Caco-2 (cell line): ENCODE results near the gene CTDNEP1. TPM values are rescaled to one million over a fixed set of nuclear protein-coding genes. Genes with fewer than 3 reads are reported as not detected.

Experiments used
- BruUV-seq: library from RNA; stranded (reverse); fragments of 400-500 nt; replicated peaks from 2 replicates; lab custom pipeline; 2021; lab: Mats Ljungman, UMichigan
- CTCF ChIA-PET: fragments of 300-600 bp; sonication (Branson Sonifier 250); formaldehyde crosslinking; loops from one replicate; lab custom pipeline; 2022; ENCODE audit warnings: antibody characterized with exemption; lab: Charles Lee
- POLR2A ChIA-PET: fragments of 300-600 bp; sonication (Branson Sonifier 250); formaldehyde crosslinking; loops from one replicate; lab custom pipeline; 2022; ENCODE audit warnings: antibody characterized with exemption; lab: Charles Lee
- DNase-seq, 2 experiments: peaks; one replicate each; pipeline versions ENCODE4 v3.0.0 to v3.0.0-alpha.2; 2020 to 2022
- H3K27me3 ChIP-seq: replicated peaks from 2 replicates; pipeline ENCODE4 v1.6.0; 2011; ENCODE audit warnings: low read length; ENCODE audit not compliant: control insufficient read depth, insufficient read depth
- H3K36me3 ChIP-seq: 2 replicates; pipeline ENCODE4 v1.5.1; 2011; ENCODE audit warnings: low read length; ENCODE audit not compliant: control insufficient read depth, insufficient read depth
- H3K4me1 ChIP-seq: fragments of 250-450 bp; sonication (Bioruptor Pico); 2 replicates; pipeline ENCODE4 v1.5.1; 2020; ENCODE audit warnings: mild to moderate bottlenecking
- H3K4me3 ChIP-seq: 2 replicates; pipeline ENCODE4 v1.5.1; 2011; ENCODE audit warnings: low read depth, mild to moderate bottlenecking, control low read depth, low read length
- H3K9me3 ChIP-seq: fragments of 250-450 bp; sonication (Bioruptor Pico); 2 replicates; pipeline ENCODE4 v1.5.1; 2020; ENCODE audit warnings: mild to moderate bottlenecking, moderate library complexity
- H3K27ac Mint-ChIP-seq: one replicate; pipeline ENCODE4 v1.8.0; 2022; ENCODE audit warnings: mixed read lengths; ENCODE audit not compliant: unreplicated experiment
- H3K27me3 Mint-ChIP-seq: one replicate; pipeline ENCODE4 v1.8.0; 2022; ENCODE audit warnings: mixed read lengths; ENCODE audit not compliant: insufficient read depth, unreplicated experiment
- H3K36me3 Mint-ChIP-seq: one replicate; pipeline ENCODE4 v1.8.0; 2022; ENCODE audit warnings: mild to moderate bottlenecking, mixed read lengths; ENCODE audit not compliant: insufficient read depth, unreplicated experiment
- H3K4me1 Mint-ChIP-seq: one replicate; pipeline ENCODE4 v1.8.0; 2022; ENCODE audit warnings: low read depth, mixed read lengths; ENCODE audit not compliant: unreplicated experiment
- H3K4me3 Mint-ChIP-seq: one replicate; pipeline ENCODE4 v1.8.0; 2022; ENCODE audit warnings: mild to moderate bottlenecking, moderate library complexity, mixed read lengths; ENCODE audit not compliant: unreplicated experiment
- H3K9me3 Mint-ChIP-seq: one replicate; pipeline ENCODE4 v1.8.0; 2022; ENCODE audit warnings: mixed read lengths; ENCODE audit not compliant: unreplicated experiment
- intact Hi-C: fragments of 100-400 bp; cut with micrococcal nuclease; formaldehyde crosslinking; loops from one replicate; pipeline ENCODE4 v1.10.0; 2022; ENCODE audit not compliant: unreplicated experiment
- total RNA-seq: library from RNA; stranded (reverse); gene quantifications from 2 replicates; pipeline ENCODE4 v1.2.3, GENCODE V29; 2022
- TF ChIP-seq, protein P1 (sequence below), 2 experiments: fragments of 200-600 bp in 1 of 2; IDR thresholded peaks; 1 replicate in 1 of 2; 2 replicates in 1 of 2; pipeline versions ENCODE4 v1.5.1 to v1.8.0; 2011 to 2022; ENCODE audit warnings: antibody characterized with exemption in 1 of 2, control low read depth in 1 of 2, inconsistent platforms in 1 of 2, low read depth in 1 of 2, low read length in 1 of 2, mild to moderate bottlenecking in 1 of 2, moderate library complexity in 1 of 2; ENCODE audit not compliant: insufficient read depth in 1 of 2, severe bottlenecking in 1 of 2, unreplicated experiment in 1 of 2

The CTDNEP1 gene
- total RNA-seq, 1 experiment from 2014 or later, result 71.1 TPM

- Mint-ChIP-seq H3K27ac (peak overlapping the region; percentile 40), H3K27me3 (no peaks in the 10 kb centered on the region), H3K4me1 (peaks cover 6% of the 10 kb centered on the region), H3K4me3 (peak overlapping the region; percentile 73), H3K36me3 (no peaks in the 10 kb centered on the region), H3K9me3 (no peaks in the 10 kb centered on the region)
- peak overlapping the region; percentile 49 for H3K4me3 ChIP-seq
- intact Hi-C loops, result loop anchor here (1.0 kb wide), 1 partner anchor 13 kb away; the partner anchor contains the start of gene SLC2A4
- DNase-seq, result peak; percentile 77 to 79
- TF ChIP-seq, protein P1, sequence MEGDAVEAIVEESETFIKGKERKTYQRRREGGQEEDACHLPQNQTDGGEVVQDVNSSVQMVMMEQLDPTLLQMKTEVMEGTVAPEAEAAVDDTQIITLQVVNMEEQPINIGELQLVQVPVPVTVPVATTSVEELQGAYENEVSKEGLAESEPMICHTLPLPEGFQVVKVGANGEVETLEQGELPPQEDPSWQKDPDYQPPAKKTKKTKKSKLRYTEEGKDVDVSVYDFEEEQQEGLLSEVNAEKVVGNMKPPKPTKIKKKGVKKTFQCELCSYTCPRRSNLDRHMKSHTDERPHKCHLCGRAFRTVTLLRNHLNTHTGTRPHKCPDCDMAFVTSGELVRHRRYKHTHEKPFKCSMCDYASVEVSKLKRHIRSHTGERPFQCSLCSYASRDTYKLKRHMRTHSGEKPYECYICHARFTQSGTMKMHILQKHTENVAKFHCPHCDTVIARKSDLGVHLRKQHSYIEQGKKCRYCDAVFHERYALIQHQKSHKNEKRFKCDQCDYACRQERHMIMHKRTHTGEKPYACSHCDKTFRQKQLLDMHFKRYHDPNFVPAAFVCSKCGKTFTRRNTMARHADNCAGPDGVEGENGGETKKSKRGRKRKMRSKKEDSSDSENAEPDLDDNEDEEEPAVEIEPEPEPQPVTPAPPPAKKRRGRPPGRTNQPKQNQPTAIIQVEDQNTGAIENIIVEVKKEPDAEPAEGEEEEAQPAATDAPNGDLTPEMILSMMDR (IDR thresholded peaks at IDR 0.05; ENCODE audit: insufficient read depth in 1 of 2, low read depth in 1 of 2, low read length in 1 of 2, severe bottlenecking in 1 of 2, unreplicated experiment in 1 of 2), result no peak
- BruUV-seq, result no TSS peak
- 0 out of 2 replicates have a peak, but pooled peaks cover 10% of the 10 kb centered on the region for H3K4me1 ChIP-seq
- ChIA-PET CTCF (interaction anchor here (0.6 to 1.0 kb wide), 2 partner anchors 13 to 99 kb away, joined by 5 to 6 read pairs; partner anchors contain the start of gene SLC2A4), POLR2A (interaction anchor here (1.0 kb wide), 1 partner anchor 13 kb away, joined by 4 read pairs; the partner anchor contains the start of gene SLC2A4)
- no peaks in the 10 kb centered on the region for H3K9me3 ChIP-seq
- H3K36me3 ChIP-seq, result no peaks in the 10 kb centered on the region; the same call in 1 of the 2 replicates
- no peaks in the 10 kb centered on the region for H3K27me3 ChIP-seq
Observed at GRCh38 chr17:7293816-7294613, 42.5 kb upstream of the CTDNEP1 start.

GRCh38 chr17:7293159-7293558, 41.6 kb upstream of the CTDNEP1 start:
- ChIA-PET POLR2A (interaction anchor here (1.0 kb wide), 1 partner anchor 12 kb away, joined by 4 read pairs; the partner anchor contains the start of gene SLC2A4), CTCF (interaction anchor here (1.0 kb wide), 1 partner anchor 12 kb away, joined by 6 read pairs; the partner anchor contains the start of gene SLC2A4)

GRCh38 chr17:7292729-7293128, 41.2 kb upstream of the CTDNEP1 start:
- ChIA-PET POLR2A (no interaction called here), CTCF (interaction anchor here (1.4 kb wide), 1 partner anchor 12 kb away, joined by 6 read pairs; the partner anchor contains the start of gene SLC2A4)
- BruUV-seq, result no TSS peak
- no peak overlapping the region for H3K27ac Mint-ChIP-seq
- H3K36me3 ChIP-seq, result no peaks in the 10 kb centered on the region; the same call in 1 of the 2 replicates
- H3K27me3 ChIP-seq, result no peaks in the 10 kb centered on the region
- no peak for DNase-seq
- no peaks in the 10 kb centered on the region for H3K36me3 Mint-ChIP-seq
- intact Hi-C loops, result no loop called here
- peaks cover 6% of the 10 kb centered on the region for H3K4me1 Mint-ChIP-seq
- TF ChIP-seq, protein P1 (IDR thresholded peaks at IDR 0.05; ENCODE audit: insufficient read depth in 1 of 2, low read depth in 1 of 2, low read length in 1 of 2, severe bottlenecking in 1 of 2, unreplicated experiment in 1 of 2), result no peak
- no peak overlapping the region for H3K4me3 ChIP-seq
- 0 out of 2 replicates have a peak, but pooled peaks cover 10% of the 10 kb centered on the region for H3K4me1 ChIP-seq
- H3K27me3 Mint-ChIP-seq, result no peaks in the 10 kb centered on the region
- H3K9me3 ChIP-seq, result no peaks in the 10 kb centered on the region
- peak overlapping the region; percentile 73 for H3K4me3 Mint-ChIP-seq
- no peaks in the 10 kb centered on the region for H3K9me3 Mint-ChIP-seq

More at GRCh38 chr17:7293159-7293558, 41.6 kb upstream of the CTDNEP1 start:
- H3K9me3 Mint-ChIP-seq, result no peaks in the 10 kb centered on the region
- H3K27ac Mint-ChIP-seq, result no peak overlapping the region
- Histone ChIP-seq H3K27me3 (no peaks in the 10 kb centered on the region), H3K4me3 (no peak overlapping the region), H3K36me3 (no peaks in the 10 kb centered on the region; the same call in 1 of the 2 replicates), H3K4me1 (0 out of 2 replicates have a peak, but pooled peaks cover 10% of the 10 kb centered on the region), H3K9me3 (no peaks in the 10 kb centered on the region)
- intact Hi-C loops, result no loop called here
- no peaks in the 10 kb centered on the region for H3K27me3 Mint-ChIP-seq
- peak overlapping the region; percentile 73 for H3K4me3 Mint-ChIP-seq
- no TSS peak for BruUV-seq
- H3K36me3 Mint-ChIP-seq, result no peaks in the 10 kb centered on the region
- no peak for DNase-seq
- TF ChIP-seq, protein P1 (IDR thresholded peaks at IDR 0.05; ENCODE audit: insufficient read depth in 1 of 2, low read depth in 1 of 2, low read length in 1 of 2, severe bottlenecking in 1 of 2, unreplicated experiment in 1 of 2), result no peak
- H3K4me1 Mint-ChIP-seq, result peaks cover 6% of the 10 kb centered on the region
